Effector memory CD4-positive, alpha-beta T cell (primary cell): Measurements from ENCODE around the gene WWC2.

Source experiments
- DNase-seq, 3 donors: peaks; one replicate each; pipeline ENCODE4 v3.0.0-alpha.2; 2020
- H3K27ac ChIP-seq: 2 replicates; pipeline ENCODE4 v1.7.0; 2013; ENCODE audit warnings: mild to moderate bottlenecking, low read length, moderate library complexity; ENCODE audit not compliant: insufficient read depth, poor library complexity, severe bottlenecking
- H3K27me3 ChIP-seq: replicated peaks from 2 replicates; pipeline ENCODE4 v1.7.0; 2013; ENCODE audit warnings: mild to moderate bottlenecking, low read length; ENCODE audit not compliant: insufficient read depth, control insufficient read depth, poor library complexity, severe bottlenecking
- H3K36me3 ChIP-seq: 2 replicates; pipeline ENCODE4 v1.7.0; 2013; ENCODE audit warnings: mild to moderate bottlenecking, low read length, moderate library complexity; ENCODE audit not compliant: control insufficient read depth, insufficient read depth
- H3K4me1 ChIP-seq: 2 replicates; pipeline ENCODE4 v1.7.0; 2013; ENCODE audit warnings: low read length, mild to moderate bottlenecking; ENCODE audit not compliant: control insufficient read depth, insufficient read depth, poor library complexity, severe bottlenecking
- H3K4me3 ChIP-seq: 2 replicates; pipeline ENCODE4 v1.7.0; 2013; ENCODE audit warnings: low read length, low read depth, mild to moderate bottlenecking; ENCODE audit not compliant: insufficient read depth, poor library complexity, severe bottlenecking
- H3K9me3 ChIP-seq: 2 replicates; pipeline ENCODE4 v1.7.0; 2013; ENCODE audit warnings: mild to moderate bottlenecking, low read length, moderate library complexity; ENCODE audit not compliant: control insufficient read depth

The WWC2 gene

DNA sequence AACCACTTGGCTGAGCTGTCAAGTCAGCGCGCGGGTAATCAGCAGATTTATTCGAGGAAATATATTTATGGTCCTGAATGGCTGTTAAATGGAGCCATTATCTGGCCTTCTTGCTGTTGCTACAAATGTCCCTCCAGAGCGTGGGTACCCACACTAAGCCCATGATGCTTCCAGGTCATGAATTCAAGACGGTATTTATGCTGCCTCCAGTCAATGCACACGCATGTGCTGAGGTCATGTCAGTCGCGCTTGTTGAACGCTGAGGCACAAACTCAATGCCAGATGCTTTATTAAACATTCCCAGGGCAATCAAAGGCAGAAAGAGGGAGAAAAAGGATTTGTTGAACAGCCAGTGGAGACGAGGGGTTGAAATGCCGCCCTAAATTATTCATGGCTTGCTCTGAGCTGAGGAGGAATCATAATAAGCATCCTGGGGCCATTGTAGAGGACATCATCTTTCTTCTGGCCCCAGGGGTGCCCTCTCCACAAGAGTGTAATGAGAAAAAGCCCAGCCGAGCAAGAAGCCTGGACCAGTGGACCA lies 259.2 kb downstream of the WWC2 start:
- Histone ChIP-seq H3K9me3 (no peaks in the 10 kb centered on the region), H3K27ac (no peak overlapping the region), H3K27me3 (no peaks in the 10 kb centered on the region), H3K4me1 (no peaks in the 10 kb centered on the region), H3K36me3 (no peaks in the 10 kb centered on the region), H3K4me3 (no peak overlapping the region)
- no peak for DNase-seq

DNA sequence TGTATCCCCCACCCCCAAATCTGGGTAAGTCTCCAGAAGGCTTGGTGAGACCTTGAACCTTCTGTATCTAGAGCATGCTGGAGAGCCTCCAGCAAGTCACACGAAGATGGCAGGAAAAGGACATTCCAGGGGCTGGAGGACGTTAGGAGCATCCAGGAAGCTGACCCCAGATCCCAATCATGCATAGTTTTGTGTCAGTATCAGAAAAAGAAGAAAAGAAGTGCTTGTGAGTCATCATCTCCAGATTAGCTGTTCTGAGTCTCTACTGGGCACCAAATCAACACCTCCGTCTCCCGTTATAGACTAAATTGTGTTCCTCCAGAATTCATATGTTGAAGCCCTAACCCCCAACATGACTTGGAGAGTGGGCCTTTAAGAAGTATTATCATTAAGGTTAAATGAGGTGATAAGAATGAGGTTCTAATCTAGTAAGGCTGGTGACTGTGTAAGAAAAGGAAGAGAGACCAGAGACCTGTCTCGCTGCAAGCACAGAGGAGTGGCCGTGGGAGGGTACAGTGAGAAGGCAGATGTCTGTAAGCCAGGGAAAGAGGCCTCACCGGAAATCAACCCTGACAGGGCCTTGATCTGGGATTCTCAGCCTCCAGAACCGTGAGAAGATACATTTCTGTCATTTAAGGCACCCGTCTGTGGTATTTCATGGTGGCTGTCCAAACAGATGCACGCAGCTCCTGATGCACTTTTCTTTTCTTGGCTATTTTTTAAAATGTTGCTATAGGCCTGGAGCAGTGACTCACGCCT lies 261.3 kb downstream of the WWC2 start:
- H3K4me1 ChIP-seq = no peaks in the 10 kb centered on the region
- no peak overlapping the region for H3K27ac ChIP-seq

DNA sequence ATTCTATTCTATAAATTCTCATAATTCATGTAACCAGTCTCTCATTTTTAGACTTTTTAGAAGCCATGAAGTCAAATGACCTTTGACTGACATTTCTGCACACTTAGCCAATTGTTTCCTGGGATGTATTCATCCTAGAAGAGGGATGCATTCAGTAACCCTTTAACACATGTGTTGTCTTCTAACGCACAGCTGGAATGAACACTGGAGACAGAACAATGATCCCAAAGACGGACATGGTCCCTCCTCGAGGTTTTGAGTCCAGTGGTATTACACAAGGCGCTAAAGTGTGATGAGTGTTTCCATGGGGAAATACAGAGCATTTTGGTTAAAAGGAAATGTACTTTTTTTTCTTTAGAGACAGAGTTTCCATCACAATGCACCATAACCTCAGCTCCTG lies 263.0 kb downstream of the WWC2 start:
- H3K9me3 ChIP-seq = no peaks in the 10 kb centered on the region
- no peaks in the 10 kb centered on the region for H3K4me1 ChIP-seq
- DNase-seq = no peak
- no peak overlapping the region for H3K4me3 ChIP-seq
- no peak overlapping the region for H3K27ac ChIP-seq
- H3K36me3 ChIP-seq = no peaks in the 10 kb centered on the region
- no peaks in the 10 kb centered on the region for H3K27me3 ChIP-seq

More for the DNA sequence above, 261.3 kb downstream of the WWC2 start:
- Histone ChIP-seq H3K4me3 (no peak overlapping the region), H3K36me3 (no peaks in the 10 kb centered on the region), H3K9me3 (no peaks in the 10 kb centered on the region), H3K27me3 (no peaks in the 10 kb centered on the region)
- DNase-seq = no peak

DNA sequence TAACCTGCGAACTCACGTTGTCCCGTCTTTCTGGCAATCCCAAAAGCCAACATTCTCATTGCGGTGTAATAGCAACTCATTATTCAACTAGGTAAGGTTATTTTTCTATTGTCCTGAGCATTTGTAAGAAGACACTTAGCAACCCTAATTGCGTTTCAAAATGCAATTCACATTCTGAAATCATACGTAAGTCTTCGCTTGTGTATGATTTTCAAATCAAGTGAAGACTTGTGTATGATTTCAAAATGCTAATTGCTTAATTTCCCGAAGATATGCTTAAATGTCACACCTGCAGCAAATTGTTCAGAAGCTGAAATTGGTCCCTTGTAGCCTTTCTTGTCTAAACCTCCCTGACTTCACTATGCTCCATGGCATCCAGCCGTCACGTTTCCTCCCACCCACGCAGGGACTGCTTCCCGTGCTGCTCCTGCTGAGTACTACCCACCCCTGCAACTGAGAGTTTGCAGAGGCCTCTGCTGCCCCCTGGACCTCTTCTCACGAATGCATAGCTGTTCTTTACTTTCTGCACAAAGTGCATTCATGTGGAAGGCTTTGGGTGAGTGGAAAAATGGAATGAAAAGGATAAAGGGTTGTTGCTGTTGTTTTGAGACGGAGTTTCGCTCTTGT lies 264.0 kb downstream of the WWC2 start:
- DNase-seq = no peak

DNA sequence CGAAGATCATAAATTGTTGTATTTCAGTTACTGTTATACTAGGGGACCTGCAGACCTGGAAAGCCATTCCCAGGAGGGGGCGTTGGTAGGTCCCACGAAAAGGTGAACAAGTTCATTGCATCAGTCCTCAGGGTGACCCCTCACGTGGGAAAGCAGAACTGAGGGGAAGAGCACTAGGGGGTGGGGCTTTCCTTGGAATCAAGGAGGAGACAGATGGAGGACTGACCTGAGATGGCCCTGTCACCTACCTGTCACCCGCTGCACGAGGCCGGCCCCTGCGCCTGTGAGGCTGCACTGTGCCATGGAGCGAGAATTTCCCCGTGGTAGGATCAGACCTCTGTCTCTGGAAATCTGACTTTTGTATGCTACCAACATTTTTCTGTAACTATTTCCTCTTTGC lies 265.0 kb downstream of the WWC2 start:
- Histone ChIP-seq H3K4me1 (no peaks in the 10 kb centered on the region), H3K36me3 (no peaks in the 10 kb centered on the region), H3K27me3 (no peaks in the 10 kb centered on the region), H3K27ac (no peak overlapping the region), H3K4me3 (no peak overlapping the region), H3K9me3 (no peaks in the 10 kb centered on the region)
- no peak for DNase-seq

More for the DNA sequence above, 264.0 kb downstream of the WWC2 start:
- no peaks in the 10 kb centered on the region for H3K9me3 ChIP-seq
- no peak overlapping the region for H3K4me3 ChIP-seq
- no peaks in the 10 kb centered on the region for H3K27me3 ChIP-seq
- H3K36me3 ChIP-seq = no peaks in the 10 kb centered on the region
- no peak overlapping the region for H3K27ac ChIP-seq
- no peaks in the 10 kb centered on the region for H3K4me1 ChIP-seq

DNA sequence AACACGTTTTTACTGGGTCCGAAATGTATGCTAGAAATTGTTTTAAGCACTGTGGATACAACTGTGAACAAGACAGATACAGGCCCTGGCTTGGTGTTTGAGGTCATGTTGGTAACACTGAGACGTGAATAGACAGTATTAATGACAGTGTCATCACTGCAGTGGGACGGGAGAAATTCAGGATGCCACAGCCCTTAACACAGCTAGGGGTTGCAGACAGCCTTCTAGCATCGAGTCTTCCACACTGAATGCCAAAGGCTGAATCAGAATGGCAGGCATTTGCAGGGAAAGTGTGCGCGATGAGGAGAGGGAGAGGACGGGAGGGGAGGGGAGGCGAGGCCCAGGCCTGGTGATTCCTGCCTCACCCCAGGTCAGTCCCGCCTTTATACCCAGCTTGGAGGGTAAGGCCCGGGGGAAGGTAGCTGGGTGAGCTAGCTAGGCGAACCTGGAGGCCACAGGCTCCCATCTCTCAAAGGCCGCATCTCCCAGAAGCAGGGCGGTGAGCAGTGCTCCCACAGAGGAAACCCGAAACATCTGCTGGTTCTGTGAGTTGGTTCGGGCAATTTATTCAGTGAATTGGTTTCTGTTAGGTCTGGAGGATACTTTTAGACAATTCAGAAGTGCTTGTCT lies 267.3 kb downstream of the WWC2 start:
- H3K4me3 ChIP-seq = no peak overlapping the region

DNA sequence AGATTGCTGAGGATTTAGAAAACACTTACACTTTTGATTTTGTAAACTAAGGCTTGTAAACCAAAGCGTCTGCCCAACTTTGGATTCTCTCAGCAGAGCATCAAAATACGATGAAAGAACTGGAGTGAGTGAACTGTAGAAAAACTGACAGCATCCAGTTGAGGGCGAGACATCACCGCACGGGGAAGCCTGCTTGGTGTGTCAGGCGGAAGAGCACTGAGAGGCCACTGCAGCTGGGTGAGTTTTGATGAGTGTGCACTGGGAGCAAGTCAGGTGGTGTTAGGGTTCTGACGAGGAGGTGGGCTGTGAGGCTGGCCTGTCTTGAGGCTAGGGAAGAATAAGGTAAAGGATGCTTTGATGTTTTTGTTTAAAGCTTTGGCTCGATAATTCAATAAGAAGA lies 270.0 kb downstream of the WWC2 start:
- H3K4me1 ChIP-seq = no peaks in the 10 kb centered on the region
- H3K27me3 ChIP-seq = no peaks in the 10 kb centered on the region
- H3K9me3 ChIP-seq = no peaks in the 10 kb centered on the region
- H3K36me3 ChIP-seq = no peaks in the 10 kb centered on the region
- no peak overlapping the region for H3K4me3 ChIP-seq
- DNase-seq = no peak
- no peak overlapping the region for H3K27ac ChIP-seq

More for the DNA sequence above, 267.3 kb downstream of the WWC2 start:
- Histone ChIP-seq H3K4me1 (no peaks in the 10 kb centered on the region), H3K9me3 (no peaks in the 10 kb centered on the region), H3K27me3 (no peaks in the 10 kb centered on the region), H3K36me3 (no peaks in the 10 kb centered on the region), H3K27ac (no peak overlapping the region)
- DNase-seq = no peak
